ENCODE measurements around the gene PNMA8B. TPM values are rescaled to one million over a fixed set of nuclear protein-coding genes. Genes with fewer than 3 reads are reported as not detected.
A peak's percentile ranks its signal among the peaks of the same experiment; 100 is the strongest.

Gene PNMA8B
- total RNA-seq, 2 experiments from 2014 or later = 0.14 to 0.19 TPM

- intact Hi-C loops (cut with DNase I, micrococcal nuclease) = no loop called here
- peak overlapping the region; percentile 92 for H3K4me3 Mint-ChIP-seq
- H3K36me3 Mint-ChIP-seq (ENCODE audit: low read depth) = no peaks in the 10 kb centered on the region
- Histone ChIP-seq H3K9me3 (ENCODE audit: control insufficient read depth in 1 of 2, insufficient read depth in 1 of 2, low read length in 2 of 2) (peaks cover 0 to 27% of the 10 kb centered on the region in 2 experiments), H3K4me3 (ENCODE audit: low read length) (peak overlapping the region; percentile 25), H3K27ac (ENCODE audit: low read depth in 1 of 2, low read length in 2 of 2) (no peak overlapping the region), H3K27me3 (ENCODE audit: control insufficient read depth in 1 of 2, insufficient read depth in 2 of 2, low read length in 2 of 2) (peaks cover 45% of the 10 kb centered on the region in 2 experiments), H3K4me1 (ENCODE audit: insufficient read depth, low read length) (peaks cover 39% of the 10 kb centered on the region), H3K36me3 (ENCODE audit: insufficient read depth, low read length) (no peaks in the 10 kb centered on the region)
- peaks cover 54% of the 10 kb centered on the region for H3K27me3 Mint-ChIP-seq
- ATAC-seq (ENCODE audit: poor library complexity) (no peak), DNase-seq (peak in 1 of 14 experiments; percentile 21)
- POLR2A ChIA-PET = no interaction called here
- TF ChIP-seq CTCF (IDR thresholded peaks at IDR 0.05) = no peak
- peak overlapping the region; percentile 67 for H3K27ac Mint-ChIP-seq
- H3K9me3 Mint-ChIP-seq = no peaks in the 10 kb centered on the region
- CTCF ChIA-PET = no interaction called here
- peaks cover 12% of the 10 kb centered on the region for H3K4me1 Mint-ChIP-seq (ENCODE audit: low read depth)
These were observed 504 bp downstream of the PNMA8B start for GRCh38 chr19:46494941-46495785.

GRCh38 chr19:46494146-46494940 is 1.3 kb downstream of the PNMA8B start:
- Mint-ChIP-seq H3K4me1 (ENCODE audit: low read depth) (peaks cover 17% of the 10 kb centered on the region), H3K9me3 (no peaks in the 10 kb centered on the region), H3K4me3 (peak overlapping the region; percentile 92), H3K27me3 (peaks cover 57% of the 10 kb centered on the region), H3K36me3 (ENCODE audit: low read depth) (no peaks in the 10 kb centered on the region), H3K27ac (peak overlapping the region; percentile 67)
- H3K4me1 ChIP-seq (ENCODE audit: insufficient read depth, low read length) = peaks cover 48% of the 10 kb centered on the region
- ATAC-seq (ENCODE audit: poor library complexity) (no peak), DNase-seq (no peak)
- ChIA-PET POLR2A (no interaction called here), CTCF (no interaction called here)
- peaks cover 53% of the 10 kb centered on the region in 2 experiments for H3K27me3 ChIP-seq (ENCODE audit: control insufficient read depth in 1 of 2, insufficient read depth in 2 of 2, low read length in 2 of 2)
- peaks cover 0 to 35% of the 10 kb centered on the region in 2 experiments for H3K9me3 ChIP-seq (ENCODE audit: control insufficient read depth in 1 of 2, insufficient read depth in 1 of 2, low read length in 2 of 2)
- TF ChIP-seq CTCF (IDR thresholded peaks at IDR 0.05) = no peak
- H3K27ac ChIP-seq (ENCODE audit: low read depth in 1 of 2, low read length in 2 of 2) = no peak overlapping the region
- H3K36me3 ChIP-seq (ENCODE audit: insufficient read depth, low read length) = no peaks in the 10 kb centered on the region
- intact Hi-C loops (cut with DNase I, micrococcal nuclease) = no loop called here
- peak overlapping the region; percentile 49 for H3K4me3 ChIP-seq (ENCODE audit: low read length)

- CTCF ChIA-PET = no interaction called here
- Histone ChIP-seq H3K9me3 (ENCODE audit: control insufficient read depth in 1 of 2, insufficient read depth in 1 of 2, low read length in 2 of 2) (peaks cover 0 to 40% of the 10 kb centered on the region in 2 experiments), H3K27ac (ENCODE audit: low read depth in 1 of 2, low read length in 2 of 2) (no peak overlapping the region)
These were observed 2.2 kb downstream of the PNMA8B start for GRCh38 chr19:46493236-46494145.

More at GRCh38 chr19:46493236-46494145, 2.2 kb downstream of the PNMA8B start:
- intact Hi-C loops (cut with DNase I, micrococcal nuclease) = no loop called here
- H3K4me3 ChIP-seq (ENCODE audit: low read length) = peak overlapping the region; percentile 49
- peaks cover 62% of the 10 kb centered on the region in 2 experiments for H3K27me3 ChIP-seq (ENCODE audit: control insufficient read depth in 1 of 2, insufficient read depth in 2 of 2, low read length in 2 of 2)
- H3K36me3 ChIP-seq (ENCODE audit: insufficient read depth, low read length) = no peaks in the 10 kb centered on the region
- TF ChIP-seq CTCF (IDR thresholded peaks at IDR 0.05) = no peak
- Mint-ChIP-seq H3K9me3 (no peaks in the 10 kb centered on the region), H3K27ac (peak overlapping the region; percentile 35), H3K27me3 (peaks cover 60% of the 10 kb centered on the region), H3K4me1 (ENCODE audit: low read depth) (peaks cover 26% of the 10 kb centered on the region), H3K4me3 (peak overlapping the region; percentile 92), H3K36me3 (ENCODE audit: low read depth) (no peaks in the 10 kb centered on the region)
- DNase-seq (peak in 11 of 14 experiments; percentile 29 to 68 (median 39)), ATAC-seq (ENCODE audit: poor library complexity) (peak; percentile 53)
- POLR2A ChIA-PET = no interaction called here
- H3K4me1 ChIP-seq (ENCODE audit: insufficient read depth, low read length) = peaks cover 50% of the 10 kb centered on the region

Measured in CD4-positive, alpha-beta T cell (primary cell).